Measurements from ENCODE around the gene SYNPO2.
"Not testable (repeated sequence)": the region's sequence is repeated elsewhere in the genome, so short reads cannot be mapped to it uniquely, and the experiment has no call there.

Gene SYNPO2

DNA sequence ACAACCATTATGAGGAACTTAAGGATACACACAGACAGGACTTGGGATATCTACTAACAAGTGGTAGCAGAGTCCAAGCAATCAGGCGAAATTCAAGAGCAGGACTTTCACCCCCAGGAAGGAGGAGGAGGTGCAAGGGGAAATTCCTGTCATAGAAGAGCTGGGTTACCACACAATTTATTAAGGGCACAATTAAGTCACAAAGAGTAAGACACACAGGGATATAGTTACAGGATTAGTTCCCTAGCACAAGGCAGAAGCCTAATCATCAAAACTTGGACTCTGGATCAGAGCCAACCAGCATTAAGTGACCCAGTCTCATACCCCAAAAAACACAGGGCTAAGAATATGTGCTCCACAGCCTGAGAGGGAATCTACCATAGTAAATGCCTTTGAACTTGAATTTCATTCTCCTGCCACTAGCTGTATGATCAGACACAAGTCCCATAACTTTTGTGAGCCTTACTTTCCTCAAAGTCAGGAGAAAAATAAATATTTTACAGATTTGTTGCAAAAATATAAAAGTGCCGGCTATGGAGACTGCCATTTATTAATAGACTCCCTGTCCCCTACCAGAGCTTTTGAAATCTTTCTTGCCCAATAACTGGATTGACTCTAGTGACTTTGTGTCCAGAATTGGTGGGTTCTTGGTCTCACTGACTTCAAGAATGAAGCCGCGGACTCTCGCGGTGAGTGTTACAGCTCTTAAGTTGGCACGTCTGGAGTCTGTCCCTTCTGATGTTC, 87.0 kb downstream of the SYNPO2 start:
- DNase-seq = no peak

DNA sequence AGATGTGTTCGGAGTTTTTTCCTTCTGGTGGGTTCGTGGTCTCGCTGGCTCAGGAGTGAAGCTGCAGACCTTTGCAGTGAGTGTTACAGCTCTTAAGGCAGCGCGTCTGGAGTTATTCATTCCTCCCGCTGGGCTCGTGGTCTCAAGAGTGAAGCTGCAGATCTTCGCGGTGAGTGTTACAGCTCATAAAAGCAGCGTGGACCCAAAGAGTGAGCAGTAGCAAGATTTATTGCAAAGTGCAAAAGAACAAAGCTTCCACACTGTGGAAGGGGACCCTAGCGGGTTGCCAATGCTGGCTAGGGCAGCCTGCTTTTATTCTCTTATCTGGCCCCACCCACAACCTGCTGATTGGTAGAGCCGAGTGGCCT, 87.5 kb downstream of the SYNPO2 start:
- DNase-seq = not testable (repeated sequence)

DNA sequence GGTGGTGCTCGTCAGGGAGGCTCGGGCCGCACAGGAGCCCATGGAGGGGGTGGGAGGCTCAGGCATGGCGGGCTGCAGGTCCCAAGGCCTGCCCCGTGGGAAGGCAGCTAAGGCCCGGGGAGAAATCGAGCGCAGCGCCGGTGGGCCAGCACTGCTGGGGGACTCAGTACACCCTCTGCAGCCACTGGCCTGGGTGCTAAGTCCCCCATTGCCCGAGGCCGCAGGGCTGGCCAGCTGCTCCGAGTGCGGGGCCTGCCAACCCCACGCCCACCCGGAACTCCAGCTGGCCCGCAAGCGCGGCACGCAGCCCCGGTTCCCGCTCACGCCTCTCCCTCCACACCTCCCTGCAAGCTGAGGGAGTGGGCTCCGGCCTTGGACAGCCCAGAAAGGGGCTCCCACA, 88.4 kb downstream of the SYNPO2 start:
- not testable (repeated sequence) for DNase-seq

DNA sequence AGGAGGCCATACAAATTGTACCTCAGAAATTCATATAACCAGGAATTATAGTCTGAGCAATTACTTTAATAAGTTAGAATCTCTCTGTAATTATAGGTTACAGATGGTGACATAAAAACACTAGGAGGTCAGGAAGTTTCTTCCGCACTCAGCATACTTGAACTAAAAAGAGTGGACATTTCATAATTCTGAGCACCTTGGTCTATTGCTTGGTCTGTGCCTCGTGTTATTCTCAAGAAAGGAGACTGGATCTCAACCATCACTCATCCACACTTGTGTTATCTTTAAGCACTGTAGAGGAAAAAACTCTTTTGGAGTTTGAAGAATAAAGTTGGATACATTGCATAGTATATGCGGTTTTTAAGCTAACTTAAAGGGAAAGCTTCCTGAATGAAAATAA, 91.1 kb downstream of the SYNPO2 start:
- no peak for DNase-seq

DNA sequence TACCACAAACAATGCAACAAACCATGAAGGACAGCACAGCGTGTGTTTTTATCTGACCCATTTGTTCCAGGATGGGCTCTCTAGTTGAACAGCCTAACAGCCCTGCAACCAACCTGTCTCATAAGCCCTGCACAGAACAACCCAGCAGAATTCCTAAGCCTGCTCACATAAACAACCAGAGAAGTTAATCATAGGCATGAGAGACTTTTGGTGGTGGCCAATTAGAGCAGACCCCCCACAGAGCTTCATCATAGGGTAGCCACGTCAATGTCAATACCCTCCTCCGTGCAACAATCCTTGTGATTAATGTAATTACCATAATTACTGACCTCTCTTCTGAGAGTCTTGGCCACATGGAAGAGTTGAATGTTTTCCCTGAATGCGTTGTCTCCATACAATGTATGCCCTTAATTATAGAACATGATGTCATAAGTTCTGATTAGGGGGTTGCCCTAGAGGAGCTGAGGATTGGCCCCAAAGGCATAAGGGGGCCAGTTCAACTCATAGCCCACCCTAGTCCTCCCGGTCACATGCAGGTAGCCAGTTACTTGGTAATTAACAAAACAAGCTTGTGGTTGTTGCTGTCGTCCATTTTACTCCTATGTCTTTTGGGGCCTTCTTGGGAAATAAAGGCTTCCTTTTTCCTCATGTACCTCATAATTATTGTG, 92.7 kb downstream of the SYNPO2 start:
- no peak for DNase-seq

DNA sequence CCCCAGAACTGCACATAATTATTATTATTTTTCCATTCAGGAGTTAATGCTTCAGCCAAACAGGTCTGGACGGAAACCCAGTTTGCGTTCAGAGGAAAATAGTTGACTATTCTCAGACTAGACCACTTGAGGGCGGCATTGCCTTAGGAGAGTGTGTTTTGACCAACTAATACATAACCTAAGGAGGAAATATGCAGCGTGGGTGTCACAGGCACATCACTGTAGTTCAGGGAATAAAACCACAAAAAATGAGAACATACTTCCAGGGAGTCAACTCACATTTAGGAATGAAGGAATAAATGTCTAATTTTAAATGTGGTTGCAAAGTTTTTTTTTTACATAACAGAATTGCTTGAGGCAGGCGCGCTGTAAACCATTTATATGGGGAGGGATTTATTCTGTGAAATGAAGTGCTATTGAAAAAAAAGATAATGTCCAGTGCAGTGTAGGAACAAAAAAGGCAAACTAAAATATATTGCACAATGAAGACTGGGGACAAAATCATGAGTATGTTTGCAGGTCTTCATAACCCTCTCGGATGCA, 93.3 kb downstream of the SYNPO2 start:
- DNase-seq = peak; percentile 73 to 78

DNA sequence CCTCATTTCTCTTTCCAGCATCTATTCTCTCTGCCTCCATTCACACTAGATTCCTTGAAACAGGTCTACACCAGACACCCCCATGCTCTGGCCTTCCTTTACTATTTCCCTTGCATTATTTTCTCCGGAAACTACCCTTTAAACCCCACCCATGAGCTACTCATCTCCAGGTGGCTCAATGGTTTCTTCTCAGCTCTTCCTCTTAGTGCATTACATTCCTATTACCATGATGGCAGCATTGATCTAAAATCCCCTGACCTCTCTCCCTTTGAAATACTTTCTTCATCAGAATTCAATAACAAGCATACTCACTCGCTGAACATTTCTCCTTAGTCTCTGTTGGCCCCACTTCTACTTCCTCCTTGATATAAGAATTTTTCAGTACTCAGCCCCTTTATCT, 94.6 kb downstream of the SYNPO2 start:
- no peak for DNase-seq

DNA sequence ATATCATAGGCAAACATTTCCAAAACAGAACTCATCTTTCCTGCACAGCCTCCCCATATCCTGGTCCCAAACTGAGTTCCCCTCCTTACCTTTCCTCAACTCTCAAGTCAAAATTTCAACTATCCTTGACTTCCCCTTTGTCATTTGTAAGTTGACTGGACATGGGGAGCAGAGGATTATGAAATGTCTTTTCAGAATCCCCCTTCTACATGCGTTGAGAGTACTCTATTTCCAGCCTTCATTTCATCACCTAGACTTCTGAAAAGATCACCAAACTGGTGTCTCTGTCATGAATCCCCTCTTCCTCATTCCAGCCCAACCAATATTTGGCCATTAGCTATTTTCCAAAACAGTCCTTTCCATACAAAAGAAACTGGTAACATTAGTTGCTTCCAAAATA, 95.2 kb downstream of the SYNPO2 start:
- no peak for DNase-seq

DNA sequence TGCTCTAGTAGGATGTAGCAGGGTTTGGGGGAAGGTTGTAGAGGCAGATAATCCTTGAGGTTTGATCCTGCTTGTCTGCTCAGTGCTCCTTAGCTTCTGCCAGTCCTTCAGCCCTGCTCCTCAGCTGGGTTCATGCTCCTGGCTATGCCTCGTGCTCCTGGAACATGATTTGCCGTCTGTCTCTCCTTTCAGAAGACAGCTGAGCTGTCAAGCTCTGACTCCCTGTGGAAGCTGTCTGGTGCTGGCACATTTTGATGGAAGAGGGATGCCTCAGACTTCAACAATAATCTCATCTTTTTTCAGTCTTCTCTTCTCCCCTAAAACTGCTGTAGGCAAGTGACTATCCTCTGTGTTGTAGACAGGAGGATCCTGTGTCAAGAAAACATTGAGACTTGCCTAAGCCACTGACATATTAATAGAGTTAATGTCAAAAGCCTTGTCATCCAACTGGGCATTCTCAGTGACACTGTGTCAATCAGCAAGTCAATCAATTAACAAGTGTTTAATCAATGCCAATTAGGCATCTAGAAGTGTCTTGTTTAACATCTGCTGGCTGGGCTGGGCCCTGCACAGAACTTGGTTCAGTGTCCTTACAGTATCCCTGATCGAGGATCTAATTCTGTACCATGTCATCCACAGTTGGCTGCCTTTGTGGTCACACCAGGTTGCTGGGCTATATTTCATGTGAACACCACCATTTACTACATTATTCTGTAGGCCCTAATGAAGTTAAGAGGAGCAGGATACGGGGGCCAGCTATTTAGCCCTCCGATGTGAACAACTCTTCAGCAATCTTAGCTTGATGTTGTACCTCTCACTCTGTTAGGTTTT, 96.7 kb downstream of the SYNPO2 start:
- DNase-seq = no peak

DNA sequence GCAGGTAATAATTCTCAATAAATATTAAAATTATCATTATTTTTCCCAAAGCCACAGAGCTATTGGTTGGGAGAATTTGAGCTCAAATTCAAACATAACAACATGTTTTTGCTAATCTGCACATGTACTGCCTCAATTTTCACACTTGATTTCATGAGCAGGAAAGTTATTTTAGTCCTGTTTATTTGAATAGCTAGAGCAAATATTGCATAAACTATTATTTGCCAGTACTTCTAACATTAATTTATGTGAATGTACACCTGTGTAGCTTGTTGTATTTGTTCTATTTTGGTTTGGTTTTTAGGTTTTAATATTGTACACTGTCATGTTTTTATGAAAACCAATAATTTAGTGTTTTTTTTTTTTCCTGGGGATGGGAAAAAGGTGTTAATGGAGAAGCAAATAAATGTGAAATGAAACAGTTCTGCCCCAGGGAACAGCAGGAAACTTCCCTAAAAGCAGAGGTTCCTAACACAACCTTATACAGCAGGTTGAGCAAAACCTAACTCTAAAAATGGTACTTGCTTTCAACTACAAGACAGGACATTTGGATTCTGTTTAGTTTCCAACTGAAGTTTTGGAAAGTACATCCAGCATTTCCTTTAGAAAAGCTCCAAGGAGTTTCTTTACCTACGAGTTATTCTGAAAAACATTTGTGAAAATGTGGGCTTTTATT, 99.4 kb downstream of the SYNPO2 start:
- DNase-seq = no peak

DNA sequence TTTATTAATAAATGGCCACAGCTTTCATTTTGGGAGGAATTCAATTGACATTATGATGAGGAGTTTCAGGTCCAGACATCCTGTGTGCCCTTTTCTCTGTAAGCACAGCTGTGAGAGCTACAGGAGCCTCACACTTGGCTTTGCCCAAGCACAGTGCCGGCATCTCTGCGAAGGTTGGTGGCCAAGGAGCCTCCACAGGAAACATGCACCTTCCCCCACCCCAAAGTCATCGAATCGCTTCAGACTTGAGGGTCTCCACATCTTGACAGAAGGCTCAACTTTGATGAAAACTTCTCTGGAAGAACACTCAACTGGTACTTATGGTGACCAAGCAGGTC, 100.0 kb downstream of the SYNPO2 start:
- DNase-seq = no peak

DNA sequence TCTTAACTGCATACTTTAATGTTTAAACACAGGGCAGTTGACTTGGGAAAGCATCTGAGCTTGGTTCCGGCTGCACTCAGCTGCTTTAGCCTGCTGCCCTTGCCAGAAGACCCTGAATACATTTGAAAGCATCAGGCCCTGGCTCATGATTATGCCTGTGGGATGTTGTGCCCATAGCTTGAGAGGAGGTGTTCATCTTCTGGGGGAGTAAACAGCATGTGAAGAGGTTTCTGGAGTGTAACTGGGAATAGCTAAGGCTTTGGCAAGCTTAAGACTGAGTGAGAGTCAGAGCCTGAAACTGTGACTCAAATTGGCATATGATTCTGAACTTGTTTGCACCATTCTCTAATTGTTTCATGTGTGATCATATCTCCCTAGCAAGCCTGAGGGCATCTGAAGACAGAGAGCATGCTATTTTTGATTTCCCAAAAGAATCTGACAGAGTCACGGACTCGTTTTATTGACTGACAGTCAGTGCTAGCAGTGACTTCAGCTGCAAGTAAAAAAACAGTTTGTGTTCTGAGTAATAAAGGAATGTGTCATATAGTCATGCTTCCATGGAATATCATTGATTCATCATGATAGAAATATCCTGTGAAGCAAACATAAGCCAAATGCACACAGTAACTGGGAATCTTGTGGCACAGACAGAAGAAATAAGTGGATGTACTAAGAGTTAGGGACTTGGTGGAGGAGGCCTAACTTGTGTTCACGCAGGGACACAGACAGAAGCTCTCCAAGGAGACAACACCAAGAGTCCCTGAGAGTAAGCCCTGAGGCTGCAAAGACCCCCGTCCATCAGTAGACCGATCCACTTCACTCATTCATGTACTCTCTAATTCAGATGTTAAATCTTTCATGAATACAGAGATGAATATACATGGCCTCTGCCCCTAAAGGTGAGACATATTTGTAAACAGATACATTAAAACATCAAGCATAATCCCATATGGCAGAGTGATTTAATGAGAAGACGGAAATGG, 100.7 kb downstream of the SYNPO2 start:
- DNase-seq = no peak

DNA sequence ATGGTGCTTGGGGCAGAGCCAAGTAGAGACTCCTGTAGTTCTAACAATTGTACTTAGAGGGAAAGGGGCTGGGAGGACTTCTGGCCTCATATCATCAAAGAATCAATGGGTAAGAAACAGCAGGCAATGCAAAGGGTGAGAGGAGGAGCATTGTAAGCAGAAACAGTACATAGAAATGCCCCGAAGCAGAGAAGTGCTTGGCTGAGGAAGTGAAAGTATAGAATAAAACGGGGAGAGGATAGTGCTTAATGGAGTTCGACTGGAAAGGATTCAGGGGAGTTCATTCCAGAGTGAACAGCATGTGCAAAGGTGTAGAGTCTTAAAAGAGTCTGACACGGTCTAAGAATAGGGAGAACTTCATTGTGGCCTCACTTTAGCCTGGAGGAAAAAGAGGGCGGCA, 103.0 kb downstream of the SYNPO2 start:
- DNase-seq = no peak

DNA sequence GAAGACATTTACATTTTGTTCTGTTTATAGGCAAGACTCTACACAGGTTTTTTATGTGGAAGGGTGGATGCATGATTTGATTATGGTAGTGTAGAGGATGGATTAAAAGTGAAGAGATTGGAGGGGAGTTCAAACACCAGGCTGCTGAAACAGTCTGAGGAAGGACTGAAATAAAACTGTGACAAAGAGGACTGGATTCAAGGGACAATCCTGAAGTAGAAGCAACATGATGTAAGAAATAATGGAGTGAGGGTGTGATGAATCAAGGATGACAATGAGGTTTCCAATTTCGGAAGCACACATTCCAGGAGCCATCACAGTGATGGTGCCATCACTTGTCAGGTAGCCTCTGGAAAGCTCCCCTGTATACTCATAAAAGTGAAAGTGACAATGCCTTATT, 103.5 kb downstream of the SYNPO2 start:
- DNase-seq = no peak

DNA sequence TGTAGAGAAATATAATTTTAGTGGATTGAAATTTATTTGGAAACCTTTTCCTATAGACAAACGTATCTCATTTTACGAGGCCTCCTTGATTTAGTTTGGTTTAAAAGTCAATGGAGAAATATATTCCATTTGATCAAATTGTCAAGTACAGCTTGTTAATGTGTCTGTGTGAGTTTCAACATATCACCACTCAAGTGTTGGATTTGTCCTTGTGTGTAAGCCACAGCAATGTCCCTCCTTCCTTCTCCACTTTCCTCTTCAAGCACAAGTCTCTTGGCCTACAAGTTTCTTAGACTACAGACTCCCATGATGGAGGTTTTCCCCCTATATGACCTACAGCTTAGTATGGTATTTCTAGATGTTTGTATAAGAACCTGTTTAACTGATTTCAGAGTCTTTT, 104.7 kb downstream of the SYNPO2 start:
- DNase-seq = no peak

DNA sequence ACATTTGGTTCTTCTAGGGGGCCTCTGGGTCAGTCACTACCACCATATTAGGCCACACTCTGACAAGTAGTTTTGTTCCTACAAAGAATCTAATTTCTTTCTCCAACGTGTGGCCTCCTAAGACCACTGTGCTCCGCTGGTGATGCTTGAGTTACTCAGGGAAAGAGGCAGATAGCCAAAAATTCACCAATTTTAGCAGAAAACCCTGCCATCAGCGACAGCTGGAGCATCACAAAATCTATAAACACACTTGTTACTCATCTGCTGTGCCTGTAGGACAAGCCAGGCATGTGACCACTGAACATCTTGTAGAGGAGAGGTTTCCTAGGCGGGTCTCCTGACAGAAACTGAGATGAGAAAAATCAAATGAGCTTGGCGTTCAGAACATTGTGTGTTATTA, 105.4 kb downstream of the SYNPO2 start:
- DNase-seq = no peak

DNA sequence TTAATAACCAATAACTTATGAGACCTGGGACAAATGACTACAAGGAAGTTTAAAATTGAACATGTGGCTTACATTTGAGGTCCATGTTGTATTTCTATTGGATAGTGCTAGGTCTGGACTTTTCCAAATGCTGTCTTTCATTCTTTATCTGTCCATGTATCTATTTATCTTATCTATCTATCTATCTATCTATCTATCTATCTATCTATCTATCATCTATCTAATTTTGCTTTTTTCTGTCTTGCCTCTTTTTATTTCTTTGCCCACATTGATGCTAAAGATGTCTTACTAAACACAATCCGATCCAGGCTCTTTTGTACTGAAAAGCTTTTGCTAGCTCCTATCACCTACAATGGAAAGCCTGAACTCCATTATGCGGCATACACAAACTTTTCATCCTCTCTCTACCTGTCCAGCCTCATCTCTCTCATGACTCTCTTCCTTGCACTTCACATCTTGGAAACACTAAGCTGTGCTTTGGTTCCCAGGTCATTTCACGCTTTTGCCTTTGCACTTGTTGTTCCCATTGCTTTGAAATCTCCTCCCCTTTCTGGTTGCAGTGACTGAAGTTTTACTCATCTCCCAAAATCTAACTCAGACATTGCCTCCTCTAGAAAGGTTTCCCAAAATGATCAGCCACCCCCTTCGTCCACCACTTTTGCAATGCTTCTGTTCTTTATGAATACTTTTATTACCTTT, 107.2 kb downstream of the SYNPO2 start:
- DNase-seq = no peak

DNA sequence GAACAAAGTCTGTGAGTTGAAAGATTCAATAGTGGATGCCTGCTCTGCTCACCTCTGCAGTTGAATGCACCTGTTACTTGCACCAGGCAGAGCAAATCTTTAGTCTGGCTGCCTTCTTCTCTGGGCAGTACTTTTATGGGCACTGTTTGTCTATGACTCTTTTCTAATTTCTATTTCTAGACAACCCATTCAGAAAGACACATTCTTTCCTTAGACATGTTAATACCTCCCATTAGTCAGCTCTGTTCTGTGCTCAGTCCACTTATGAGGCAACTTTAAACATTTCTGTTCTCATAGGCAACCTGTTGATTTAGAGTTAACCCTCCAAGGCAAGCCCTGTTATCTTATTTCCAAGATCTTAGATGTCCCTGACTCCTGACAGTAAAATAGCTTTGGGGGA, 108.9 kb downstream of the SYNPO2 start:
- DNase-seq = no peak

DNA sequence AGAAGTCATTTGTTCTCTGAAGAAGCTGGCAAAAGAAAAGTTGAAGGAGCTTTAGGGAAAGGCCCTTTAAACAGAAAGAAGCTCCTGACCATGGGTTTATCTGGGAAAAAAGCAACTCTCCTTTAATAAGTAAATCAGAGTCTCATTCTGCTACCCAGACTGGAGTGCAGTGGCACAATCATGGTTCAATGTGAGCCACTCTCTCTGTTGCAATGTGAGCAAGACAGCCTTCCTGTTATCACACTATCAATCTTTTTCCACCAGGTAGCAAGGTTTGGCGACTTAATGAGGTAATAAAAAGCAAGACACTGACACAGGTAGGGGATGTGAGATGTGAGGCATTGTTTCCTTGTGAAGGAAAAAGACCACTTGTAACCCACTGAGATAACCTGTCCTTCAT, 111.3 kb downstream of the SYNPO2 start:
- no peak for DNase-seq

DNA sequence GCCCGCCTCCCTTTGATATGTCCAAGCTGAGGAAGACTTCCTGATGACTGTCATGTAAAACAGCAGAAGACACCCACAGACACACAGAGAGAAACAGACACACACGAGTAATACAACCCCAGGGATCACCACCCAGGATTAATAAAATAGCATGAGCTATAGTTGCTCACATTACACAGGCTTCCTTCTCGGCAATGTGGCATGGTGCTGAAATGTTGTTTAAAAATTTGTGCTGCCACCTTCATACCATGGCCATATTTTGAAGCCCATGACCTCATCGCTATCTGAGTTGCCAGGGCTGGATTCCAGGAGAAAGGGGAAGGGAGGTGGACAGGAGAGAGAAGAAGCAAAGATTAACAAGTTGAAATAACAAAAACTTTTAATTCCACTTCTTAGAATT, 111.7 kb downstream of the SYNPO2 start:
- DNase-seq = no peak

DNA sequence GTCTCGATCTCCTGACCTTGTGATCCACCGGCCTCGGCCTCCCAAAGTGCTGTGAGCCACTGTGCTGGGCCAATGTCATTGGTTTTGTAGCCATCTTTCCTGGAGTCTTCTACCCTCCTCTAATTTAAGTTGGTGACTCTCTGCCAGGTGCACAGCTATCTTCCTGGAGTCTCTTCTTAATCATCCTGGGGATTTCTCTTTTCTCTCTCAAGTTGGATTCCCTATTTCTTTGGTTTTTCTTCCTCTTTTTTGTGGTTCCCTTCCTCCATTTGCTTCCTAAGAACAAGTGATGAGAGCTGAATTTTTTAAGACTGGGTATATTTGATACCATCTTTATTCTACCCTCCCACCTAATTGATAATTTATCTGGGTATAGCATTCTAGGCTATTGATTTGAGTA, 113.8 kb downstream of the SYNPO2 start:
- DNase-seq = no peak

Measured in NCI-H526 (cell line).